HG03097 (cell line): ENCODE measurements around the gene ENPP1.
"Not testable (repeated sequence)": the region's sequence is repeated elsewhere in the genome, so short reads cannot be mapped to it uniquely, and the experiment has no call there.

Experiments used
- ATAC-seq: cut with Tn5 transposase; IDR thresholded peaks from one replicate; pipeline ENCODE4 v1.9.1; 2021; ENCODE audit not compliant: unreplicated experiment, low FRiP score

ENPP1 gene

GRCh38 chr6:131828080-131828479, 20.3 kb downstream of the ENPP1 start:
- ATAC-seq, result no peak

DNA sequence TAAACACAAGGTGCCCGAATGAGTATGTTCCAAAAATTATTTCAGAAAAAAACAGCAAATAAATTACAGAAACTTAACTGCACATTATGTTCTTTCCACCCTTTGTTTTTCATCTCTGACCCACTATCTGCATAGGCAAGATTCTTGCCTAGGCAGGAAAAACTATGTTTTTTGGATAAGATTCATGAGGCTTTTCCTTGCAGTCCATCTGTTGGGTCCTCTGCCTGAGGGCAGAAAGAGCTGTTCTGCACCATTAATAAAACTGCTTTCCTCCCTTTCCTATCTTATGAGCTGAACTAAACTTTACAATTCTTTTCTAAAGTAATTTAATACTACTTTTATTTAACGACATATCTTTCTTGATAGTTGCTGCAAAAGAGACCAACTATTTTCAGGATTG, 21.1 kb downstream of the ENPP1 start:
- no peak for ATAC-seq

DNA sequence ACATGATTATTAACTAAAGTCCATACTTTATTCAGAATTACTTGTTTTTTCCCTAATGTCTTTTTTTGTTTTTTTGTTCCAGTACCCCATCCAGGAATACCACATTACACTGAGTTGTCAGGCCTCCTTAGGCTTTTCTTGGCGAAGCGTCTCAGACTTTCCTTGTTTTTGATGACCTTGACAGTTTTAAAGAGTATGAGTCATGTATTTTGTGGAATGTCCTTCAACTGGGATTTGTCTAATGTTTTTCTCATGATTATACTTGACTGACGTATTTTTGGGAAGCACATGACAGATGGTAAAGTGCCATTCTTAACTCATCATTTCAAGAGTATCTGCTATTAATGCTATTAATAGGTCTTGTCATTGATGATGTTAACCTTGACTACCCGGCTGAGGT, 23.6 kb downstream of the ENPP1 start:
- no peak for ATAC-seq

- ATAC-seq, result no peak
Measured at GRCh38 chr6:131831886-131832285, 24.1 kb downstream of the ENPP1 start.

DNA sequence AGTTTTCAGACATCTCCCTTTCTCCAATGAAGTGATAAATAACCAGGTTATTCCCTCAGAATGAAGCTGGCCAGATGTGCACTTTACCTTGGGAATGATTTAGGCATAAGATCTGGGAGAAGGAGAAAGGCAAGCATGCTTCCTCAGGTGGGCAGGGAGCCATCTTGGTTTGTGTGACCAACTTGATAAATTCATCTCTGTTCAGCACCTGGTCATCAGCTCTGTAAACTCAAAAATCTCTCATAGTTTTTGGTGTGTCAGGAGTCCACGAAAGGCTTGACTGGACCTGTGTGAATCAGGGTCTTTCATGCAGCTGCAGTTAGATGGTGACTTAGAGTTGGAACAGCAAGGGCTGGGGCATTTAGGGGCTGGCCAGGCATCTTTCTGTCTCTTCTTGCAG, 24.5 kb downstream of the ENPP1 start:
- ATAC-seq, result no peak

- no peak for ATAC-seq
Measured at GRCh38 chr6:131838051-131838450, 30.2 kb downstream of the ENPP1 start.

DNA sequence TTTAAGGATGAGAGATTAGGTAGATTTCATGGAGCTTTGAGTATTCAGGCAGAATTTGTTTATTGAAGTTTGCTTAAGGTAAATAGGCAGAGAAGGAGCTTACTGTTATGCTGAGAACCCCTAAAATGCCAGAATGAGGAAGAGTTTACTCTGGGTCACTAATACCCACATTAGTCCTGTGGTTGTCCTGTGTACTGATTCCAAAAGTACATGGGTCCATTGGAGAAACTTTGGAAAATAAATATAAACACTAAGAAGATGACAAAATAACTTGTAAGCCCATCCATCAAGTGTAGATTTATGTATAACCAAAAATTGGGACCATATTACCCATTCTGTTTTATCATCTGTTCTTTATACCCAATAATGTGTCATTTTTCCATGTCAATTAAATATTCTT, 31.6 kb downstream of the ENPP1 start:
- no peak for ATAC-seq

- ATAC-seq, result no peak
Measured at GRCh38 chr6:131840441-131840840, 32.6 kb downstream of the ENPP1 start.

- no peak for ATAC-seq
Measured at GRCh38 chr6:131840936-131841583, 33.2 kb downstream of the ENPP1 start.

GRCh38 chr6:131843768-131844167, 35.9 kb downstream of the ENPP1 start:
- ATAC-seq, result no peak

DNA sequence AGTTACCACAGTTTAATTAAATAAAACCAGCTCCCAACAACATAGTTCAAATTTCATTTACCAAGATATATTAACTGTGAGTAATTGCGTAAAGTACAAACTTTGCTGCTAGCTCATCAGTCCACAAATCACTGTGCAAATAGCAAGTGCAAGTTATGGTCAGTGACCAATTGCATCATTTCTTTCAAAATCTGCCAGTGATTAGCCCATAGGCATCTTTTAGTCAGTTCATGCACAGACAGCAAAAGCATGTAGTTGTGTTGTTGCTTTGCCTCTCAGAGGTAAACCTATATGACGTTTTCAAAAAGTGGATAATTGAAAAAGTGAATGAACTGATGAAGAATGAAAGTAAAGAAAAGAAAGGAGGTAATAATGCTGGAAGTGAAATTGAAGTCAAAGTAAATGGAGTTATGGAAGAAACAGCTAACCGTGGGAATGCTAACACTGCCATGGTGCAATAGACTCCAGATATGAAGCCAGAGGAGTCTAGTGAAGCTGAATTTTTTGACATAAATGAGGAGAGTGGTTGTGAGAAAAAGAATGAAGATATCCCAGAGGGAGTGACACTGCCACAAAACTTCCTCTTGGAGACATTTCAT, 36.5 kb downstream of the ENPP1 start:
- ATAC-seq, result no peak

DNA sequence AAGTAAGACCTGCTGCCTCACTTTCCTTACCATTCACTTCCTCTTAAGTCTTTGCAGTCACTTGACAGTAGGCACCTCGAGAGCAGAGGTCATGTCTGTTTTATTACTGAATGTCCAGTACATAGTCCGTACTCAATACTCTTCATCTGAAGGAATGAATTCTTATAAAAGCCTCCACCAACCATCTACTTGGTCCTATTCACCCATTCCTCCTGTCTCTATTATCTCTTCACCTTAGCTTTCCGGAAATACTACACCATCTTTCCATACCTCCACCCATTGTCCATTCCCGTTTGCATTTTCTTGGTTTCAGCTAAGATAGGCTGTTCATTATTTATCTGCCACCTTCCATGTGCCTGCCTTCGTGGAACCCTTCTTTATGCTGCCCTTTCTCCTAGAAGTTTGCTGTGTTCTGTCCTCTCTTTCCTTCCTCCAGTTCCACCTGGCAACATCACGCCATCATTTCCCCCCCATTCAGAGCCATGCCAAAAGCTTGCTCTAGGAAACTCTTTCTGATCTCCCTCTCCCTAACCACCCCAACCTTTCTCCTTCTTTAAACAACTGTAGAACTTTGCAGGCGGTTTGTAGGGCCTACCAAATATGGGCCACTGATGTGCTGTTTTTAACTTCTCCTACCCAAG, 38.3 kb downstream of the ENPP1 start:
- ATAC-seq, result no peak

- ATAC-seq, result no peak
Measured at GRCh38 chr6:131846905-131847304, 39.1 kb downstream of the ENPP1 start.

DNA sequence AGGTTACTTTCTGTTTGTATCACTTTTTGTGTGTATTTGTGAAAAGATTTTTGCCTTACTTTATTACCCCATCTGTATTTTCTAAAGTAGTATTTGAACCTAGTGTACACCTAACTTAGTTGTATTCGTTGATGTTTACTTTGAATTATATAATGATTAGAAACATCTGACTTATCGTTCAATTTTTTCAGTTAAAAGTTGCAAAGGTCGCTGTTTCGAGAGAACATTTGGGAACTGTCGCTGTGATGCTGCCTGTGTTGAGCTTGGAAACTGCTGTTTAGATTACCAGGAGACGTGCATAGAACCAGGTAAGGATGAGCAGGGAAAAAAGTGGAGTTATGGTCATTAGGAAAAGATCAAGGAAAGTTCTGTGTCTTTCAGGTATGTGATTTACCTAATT, 42.0 kb downstream of the ENPP1 start:
- ATAC-seq, result no peak

DNA sequence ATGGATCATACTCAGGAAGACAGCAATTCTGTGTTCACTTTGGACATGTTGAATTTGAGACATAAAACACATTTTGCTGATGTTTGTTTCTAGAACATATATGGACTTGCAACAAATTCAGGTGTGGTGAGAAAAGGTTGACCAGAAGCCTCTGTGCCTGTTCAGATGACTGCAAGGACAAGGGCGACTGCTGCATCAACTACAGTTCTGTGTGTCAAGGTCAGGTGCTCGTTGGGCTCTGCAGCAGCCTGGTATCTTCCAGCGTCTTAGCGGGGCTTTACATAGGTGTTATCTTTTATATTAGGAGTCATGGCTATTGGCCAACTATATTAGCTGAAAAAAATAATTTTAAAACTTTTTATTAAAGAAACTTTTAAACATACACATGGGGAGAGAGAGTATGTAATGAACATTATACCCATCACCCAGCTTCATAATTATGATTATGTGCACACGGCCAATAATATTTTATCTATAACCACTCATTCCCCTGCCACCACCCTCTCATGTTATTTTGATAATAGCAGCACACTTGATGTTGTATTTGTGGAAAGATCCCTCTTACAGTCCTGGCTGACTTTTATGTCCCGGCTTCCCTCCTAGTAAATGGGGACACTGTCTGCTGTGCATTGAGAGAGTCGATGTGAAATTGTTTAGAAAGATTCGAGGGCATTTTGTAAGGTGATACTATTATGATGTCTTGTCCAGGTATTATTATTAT, 43.4 kb downstream of the ENPP1 start:
- no peak for ATAC-seq

GRCh38 chr6:131852200-131852599, 44.4 kb downstream of the ENPP1 start:
- no peak for ATAC-seq

- ATAC-seq, result no peak
Measured at GRCh38 chr6:131854803-131855202, 47.0 kb downstream of the ENPP1 start.

GRCh38 chr6:131858765-131859415, 51.1 kb downstream of the ENPP1 start:
- no peak for ATAC-seq

GRCh38 chr6:131859658-131860057, 51.8 kb downstream of the ENPP1 start:
- ATAC-seq, result not testable (repeated sequence)

DNA sequence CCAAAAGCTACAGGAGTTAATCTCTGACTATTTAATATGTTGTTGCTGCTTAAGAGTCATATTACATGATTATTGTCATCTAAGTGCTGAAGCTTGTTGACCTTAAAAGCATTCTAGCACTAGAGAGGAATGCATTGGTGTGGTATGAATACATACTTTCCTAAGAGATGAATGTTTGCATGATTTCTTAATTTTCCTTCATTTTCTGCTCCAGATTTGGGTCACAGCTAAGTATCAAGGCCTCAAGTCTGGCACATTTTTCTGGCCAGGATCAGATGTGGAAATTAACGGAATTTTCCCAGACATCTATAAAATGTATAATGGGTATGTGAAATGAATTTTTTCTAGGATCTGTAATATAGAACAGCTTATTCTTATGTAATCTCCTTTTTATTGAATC, 53.6 kb downstream of the ENPP1 start:
- no peak for ATAC-seq

DNA sequence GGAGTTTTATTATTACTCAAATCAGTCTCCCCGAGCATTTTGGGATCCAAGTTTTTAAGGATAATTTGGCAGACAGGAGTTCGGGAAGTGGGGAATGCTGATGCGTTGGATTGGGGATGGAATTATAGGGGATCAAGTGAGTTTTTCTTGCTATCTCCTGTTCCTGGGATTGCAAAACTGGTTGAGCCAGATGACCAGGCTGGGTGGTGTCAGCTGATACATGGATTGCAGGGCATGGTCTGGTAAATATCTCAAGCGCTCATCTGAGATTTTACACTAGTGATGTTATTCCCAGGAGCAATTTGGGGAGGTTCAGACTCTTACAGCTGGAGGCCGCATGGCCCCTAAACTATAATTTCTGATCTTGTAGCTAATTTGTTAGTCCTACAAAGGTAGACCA, 54.7 kb downstream of the ENPP1 start:
- no peak for ATAC-seq
